GM12801 (cell line): ENCODE data around the gene POLD2.

Experiments
- CTCF ChIP-seq: IDR thresholded peaks from one replicate; pipeline ENCODE4 v1.5.1; 2011; ENCODE audit warnings: control low read depth; ENCODE audit not compliant: insufficient read length; ENCODE audit errors: extremely low read depth

The POLD2 gene

GRCh38 chr7:44080686-44081265, 42.6 kb downstream of the POLD2 start:
- no peak for TF ChIP-seq CTCF

GRCh38 chr7:44080118-44080517, 43.2 kb downstream of the POLD2 start:
- TF ChIP-seq CTCF, result no peak

GRCh38 chr7:44079331-44080021, 43.9 kb downstream of the POLD2 start:
- TF ChIP-seq CTCF, result no peak

GRCh38 chr7:44078521-44078920, 44.8 kb downstream of the POLD2 start:
- no peak for TF ChIP-seq CTCF

- no peak for TF ChIP-seq CTCF
Measured at GRCh38 chr7:44077681-44078091, 45.7 kb downstream of the POLD2 start.

GRCh38 chr7:44077061-44077460, 46.3 kb downstream of the POLD2 start:
- TF ChIP-seq CTCF, result no peak

- no peak for TF ChIP-seq CTCF
Measured at GRCh38 chr7:44076101-44076895, 47.0 kb downstream of the POLD2 start.
